Tibial artery (tissue), 4 donors: ENCODE results near the gene PHOX2A.

Experiments used
- DNase-seq, 2 donors: peaks; one replicate each; pipeline ENCODE4 v3.0.0-alpha.2; 2019
- H3K27ac ChIP-seq, 2 donors: fragments of 200-600 bp; sonication (generic) in 1 of 2; 1 replicate in 1 of 2; 2 replicates in 1 of 2; pipeline ENCODE4 v1.5.1; 2018 to 2019; ENCODE audit warnings: mild to moderate bottlenecking in 1 of 2
- H3K27me3 ChIP-seq, 2 donors: fragments of 200-600 bp; sonication (generic) in 1 of 2; one replicate each; pipeline versions ENCODE4 v1.5.1 to v1.6.0; 2016 to 2019
- H3K36me3 ChIP-seq, 3 donors: fragments of 200-600 bp; sonication (generic) in 2 of 3; one replicate each; pipeline ENCODE4 v1.5.1; 2016 to 2019; ENCODE audit warnings: mild to moderate bottlenecking in 2 of 3
- H3K4me1 ChIP-seq, 4 donors: fragments of 200-600 bp; sonication (generic) in 2 of 4; 1 replicate in 3 of 4; 2 replicates in 1 of 4; pipeline ENCODE4 v1.5.1; 2016 to 2019
- H3K4me3 ChIP-seq, 2 donors: fragments of 200-600 bp; sonication (generic) in 1 of 2; 1 replicate in 1 of 2; 2 replicates in 1 of 2; pipeline ENCODE4 v1.5.1; 2018 to 2019; ENCODE audit warnings: mild to moderate bottlenecking in 2 of 2
- H3K9me3 ChIP-seq, 3 donors: fragments of 200-600 bp; sonication (generic) in 1 of 3; one replicate each; pipeline ENCODE4 v1.5.1; 2016 to 2019
- intact Hi-C: fragments of 100-400 bp; cut with DNase I; formaldehyde crosslinking; loops from one replicate; pipeline ENCODE4 v1.15.0; 2023; ENCODE audit warnings: low total_unique reads
- TF ChIP-seq, protein P1 (sequence below), 2 experiments: fragments of 200-600 bp in 1 of 2; fragments of 450-650 bp in 1 of 2; IDR thresholded peaks; one replicate each; pipeline ENCODE4 v1.5.1; 2017 to 2019; ENCODE audit warnings: antibody characterized with exemption in 2 of 2, mild to moderate bottlenecking in 1 of 2, moderate library complexity in 1 of 2

Gene PHOX2A

DNA sequence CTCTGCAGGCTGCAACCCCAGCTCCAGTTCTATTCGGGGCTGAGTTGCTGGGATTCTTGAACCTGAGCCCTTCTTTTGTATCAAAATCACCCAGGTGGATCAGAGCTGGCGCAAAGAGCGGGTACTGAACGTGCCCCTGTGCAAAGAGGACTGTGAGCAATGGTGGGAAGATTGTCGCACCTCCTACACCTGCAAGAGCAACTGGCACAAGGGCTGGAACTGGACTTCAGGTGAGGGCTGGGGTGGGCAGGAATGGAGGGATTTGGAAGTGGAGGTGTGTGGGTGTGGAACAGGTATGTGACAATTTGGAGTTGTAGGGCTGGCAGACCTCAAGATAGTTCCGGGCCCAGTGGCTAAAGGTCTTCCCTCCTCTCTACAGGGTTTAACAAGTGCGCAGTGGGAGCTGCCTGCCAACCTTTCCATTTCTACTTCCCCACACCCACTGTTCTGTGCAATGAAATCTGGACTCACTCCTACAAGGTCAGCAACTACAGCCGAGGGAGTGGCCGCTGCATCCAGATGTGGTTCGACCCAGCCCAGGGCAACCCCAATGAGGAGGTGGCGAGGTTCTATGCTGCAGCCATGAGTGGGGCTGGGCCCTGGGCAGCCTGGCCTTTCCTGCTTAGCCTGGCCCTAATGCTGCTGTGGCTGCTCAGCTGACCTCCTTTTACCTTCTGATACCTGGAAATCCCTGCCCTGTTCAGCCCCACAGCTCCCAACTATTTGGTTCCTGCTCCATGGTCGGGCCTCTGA lies 48.3 kb downstream of the PHOX2A start:
- Histone ChIP-seq H3K27me3 (no peaks in the 10 kb centered on the region), H3K27ac (no peak overlapping the region), H3K36me3 (no peaks in the 10 kb centered on the region), H3K4me1 (no peaks in the 10 kb centered on the region), H3K4me3 (no peak overlapping the region), H3K9me3 (no peaks in the 10 kb centered on the region)
- TF ChIP-seq, protein P1, sequence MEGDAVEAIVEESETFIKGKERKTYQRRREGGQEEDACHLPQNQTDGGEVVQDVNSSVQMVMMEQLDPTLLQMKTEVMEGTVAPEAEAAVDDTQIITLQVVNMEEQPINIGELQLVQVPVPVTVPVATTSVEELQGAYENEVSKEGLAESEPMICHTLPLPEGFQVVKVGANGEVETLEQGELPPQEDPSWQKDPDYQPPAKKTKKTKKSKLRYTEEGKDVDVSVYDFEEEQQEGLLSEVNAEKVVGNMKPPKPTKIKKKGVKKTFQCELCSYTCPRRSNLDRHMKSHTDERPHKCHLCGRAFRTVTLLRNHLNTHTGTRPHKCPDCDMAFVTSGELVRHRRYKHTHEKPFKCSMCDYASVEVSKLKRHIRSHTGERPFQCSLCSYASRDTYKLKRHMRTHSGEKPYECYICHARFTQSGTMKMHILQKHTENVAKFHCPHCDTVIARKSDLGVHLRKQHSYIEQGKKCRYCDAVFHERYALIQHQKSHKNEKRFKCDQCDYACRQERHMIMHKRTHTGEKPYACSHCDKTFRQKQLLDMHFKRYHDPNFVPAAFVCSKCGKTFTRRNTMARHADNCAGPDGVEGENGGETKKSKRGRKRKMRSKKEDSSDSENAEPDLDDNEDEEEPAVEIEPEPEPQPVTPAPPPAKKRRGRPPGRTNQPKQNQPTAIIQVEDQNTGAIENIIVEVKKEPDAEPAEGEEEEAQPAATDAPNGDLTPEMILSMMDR (IDR thresholded peaks at IDR 0.05), result no peak
- DNase-seq, result peak in 1 of 2 donors; percentile 50
- intact Hi-C loops, result no loop called here

GRCh38 chr11:72191961-72192381 lies 52.0 kb downstream of the PHOX2A start, which contains the start of gene FOLR1:
Gene FOLR1, plus strand, starts transcription at chr11:72192140. Its CDS starts 34 bp downstream, at chr11:72192174.
- Histone ChIP-seq H3K9me3 (no peaks in the 10 kb centered on the region), H3K4me1 (peaks cover 0 to 5% (median 0%) of the 10 kb centered on the region in 4 donors), H3K36me3 (no peaks in the 10 kb centered on the region), H3K27me3 (no peaks in the 10 kb centered on the region), H3K27ac (no peak within 1 kb of the TSS), H3K4me3 (no peak within 1 kb of the TSS)
- intact Hi-C loops, result no loop called here
- no peak for DNase-seq
- TF ChIP-seq, protein P1 (IDR thresholded peaks at IDR 0.05), result no peak

- Histone ChIP-seq H3K27ac (no peak overlapping the region), H3K4me1 (peaks cover 0 to 5% (median 0%) of the 10 kb centered on the region in 4 donors), H3K36me3 (no peaks in the 10 kb centered on the region), H3K27me3 (no peaks in the 10 kb centered on the region), H3K9me3 (no peaks in the 10 kb centered on the region), H3K4me3 (no peak overlapping the region)
- TF ChIP-seq, protein P1 (IDR thresholded peaks at IDR 0.05), result no peak
- DNase-seq, result no peak
- intact Hi-C loops, result no loop called here
These were observed 53.3 kb downstream of the PHOX2A start for GRCh38 chr11:72190631-72191071.

DNA sequence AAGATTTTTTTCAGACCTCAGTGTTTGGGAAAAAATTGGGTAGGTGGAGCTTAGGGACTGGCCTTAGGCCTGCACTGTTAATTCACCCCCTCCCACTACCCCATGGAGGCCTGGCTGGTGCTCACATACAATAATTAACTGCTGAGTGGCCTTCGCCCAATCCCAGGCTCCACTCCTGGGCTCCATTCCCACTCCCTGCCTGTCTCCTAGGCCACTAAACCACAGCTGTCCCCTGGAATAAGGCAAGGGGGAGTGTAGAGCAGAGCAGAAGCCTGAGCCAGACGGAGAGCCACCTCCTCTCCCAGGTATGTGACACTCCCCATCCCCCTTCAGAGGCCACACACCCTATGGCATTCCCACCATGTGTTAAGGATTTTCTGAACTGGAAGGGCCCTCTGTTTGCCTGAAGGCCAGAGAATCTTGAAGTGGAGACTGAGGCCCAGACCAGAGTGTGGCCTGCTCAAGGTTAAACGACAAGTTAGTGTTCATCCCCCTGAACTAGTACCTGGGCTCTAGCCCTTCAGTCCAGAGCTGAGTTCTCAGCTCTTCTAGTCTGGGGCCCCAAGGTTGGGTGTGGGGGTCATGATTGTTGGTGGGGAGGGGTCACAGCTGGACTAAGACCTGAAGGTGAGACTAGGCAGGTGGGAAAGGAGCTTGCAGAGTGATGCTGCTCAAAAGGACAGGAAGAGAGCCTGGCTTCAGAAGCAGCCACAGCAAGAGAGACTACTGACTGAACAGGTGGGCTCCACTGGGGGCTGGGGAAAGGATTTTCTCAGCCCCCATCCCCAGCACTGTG lies 54.3 kb downstream of the PHOX2A start:
- TF ChIP-seq, protein P1 (IDR thresholded peaks at IDR 0.05), result no peak
- DNase-seq, result no peak
- H3K27ac ChIP-seq, result no peak overlapping the region
- H3K4me3 ChIP-seq, result no peak overlapping the region
- H3K9me3 ChIP-seq, result no peaks in the 10 kb centered on the region
- no peaks in the 10 kb centered on the region for H3K27me3 ChIP-seq
- intact Hi-C loops, result no loop called here
- peaks cover 0 to 5% (median 0%) of the 10 kb centered on the region in 4 donors for H3K4me1 ChIP-seq
- H3K36me3 ChIP-seq, result no peaks in the 10 kb centered on the region
